Panc1 (cell line): Measurements from ENCODE around the gene SKI. TPM values are rescaled to one million over a fixed set of nuclear protein-coding genes. Genes with fewer than 3 reads are reported as not detected.

Experiments used
- ATAC-seq: fragments of 200-7000 bp; cut with Tn5 transposase; 2 replicates; pipeline ENCODE4 v1.9.1; 2020; ENCODE audit warnings: mild to moderate bottlenecking, moderate library complexity
- BruUV-seq: library from RNA; stranded (reverse); fragments of 400-500 nt; replicated peaks from 2 replicates; lab custom pipeline; 2021; lab: Mats Ljungman, UMichigan
- CTCF ChIA-PET: fragments of 300-600 bp; sonication (Branson Sonifier 250); formaldehyde crosslinking; loops from one replicate; lab custom pipeline; 2022; ENCODE audit warnings: antibody characterized with exemption; lab: Charles Lee
- POLR2A ChIA-PET: fragments of 300-600 bp; sonication (Branson Sonifier 250); formaldehyde crosslinking; loops from one replicate; lab custom pipeline; 2022; ENCODE audit warnings: antibody characterized with exemption; lab: Charles Lee
- DNase-seq: peaks from one replicate; pipeline ENCODE4 v3.0.0-alpha.2; 2010; ENCODE audit warnings: low read depth, low spot score
- H3K27ac ChIP-seq: 2 replicates; pipeline ENCODE4 v1.5.1; 2011; ENCODE audit warnings: mild to moderate bottlenecking, low read length, inconsistent platforms
- H3K27me3 ChIP-seq: fragments of 200-500 bp; sonication (Bioruptor generic); 2 replicates; pipeline ENCODE4 v1.6.0; 2014; ENCODE audit warnings: low read length, inconsistent platforms; ENCODE audit not compliant: control insufficient read depth, insufficient read depth
- H3K36me3 ChIP-seq: fragments of 200-500 bp; sonication (Bioruptor generic); 2 replicates; pipeline ENCODE4 v1.5.1; 2014; ENCODE audit warnings: inconsistent platforms, mild to moderate bottlenecking, low read length, moderate library complexity; ENCODE audit not compliant: control insufficient read depth, insufficient read depth
- H3K4me1 ChIP-seq: 2 replicates; pipeline ENCODE4 v1.5.1; 2011; ENCODE audit warnings: inconsistent platforms, mild to moderate bottlenecking, low read length, moderate library complexity; ENCODE audit not compliant: control insufficient read depth, insufficient read depth
- H3K4me3 ChIP-seq, 2 experiments: 2 replicates each; pipeline ENCODE4 v1.5.1; 2011 to 2012; ENCODE audit warnings: low read depth in 2 of 2, low read length in 2 of 2, mild to moderate bottlenecking in 2 of 2, inconsistent platforms in 1 of 2, moderate library complexity in 1 of 2
- H3K9me3 ChIP-seq: fragments of 200-500 bp; sonication (Bioruptor generic); 2 replicates; pipeline ENCODE4 v1.5.1; 2014; ENCODE audit warnings: low read depth, mild to moderate bottlenecking, inconsistent platforms, low read length, moderate library complexity; ENCODE audit not compliant: control insufficient read depth, insufficient read depth
- POLR2AphosphoS5 ChIP-seq: IDR thresholded peaks from 2 replicates; pipeline ENCODE4 v1.6.1; 2012; ENCODE audit warnings: mild to moderate bottlenecking, low read depth, low read length, moderate library complexity
- SIN3A ChIP-seq: IDR thresholded peaks from 2 replicates; pipeline ENCODE4 v1.6.1; 2012; ENCODE audit warnings: low read depth, mild to moderate bottlenecking, low read length, moderate library complexity, borderline replicate concordance; ENCODE audit not compliant: insufficient read depth
- TCF7L2 ChIP-seq: IDR thresholded peaks from 2 replicates; pipeline ENCODE4 v1.6.1; 2011; ENCODE audit warnings: mild to moderate bottlenecking, low read depth, low read length, inconsistent platforms
- in situ Hi-C: cut with HindIII; loops from 2 replicates; pipeline ENCODE4 v1.10.0; 2016; ENCODE audit warnings: low sequenced_read_pairs, low pct_unique_long_range_greater_than_20kb
- intact Hi-C: fragments of 100-400 bp; cut with micrococcal nuclease; formaldehyde crosslinking; loops from one replicate; pipeline ENCODE4 v1.10.0; 2022; ENCODE audit not compliant: unreplicated experiment
- total RNA-seq: library from RNA; stranded (reverse); gene quantifications from one replicate; pipeline ENCODE4 v1.2.1, GENCODE V29; 2021; ENCODE audit not compliant: unreplicated experiment
- TF ChIP-seq, protein P1 (sequence below): fragments of 450-650 bp; IDR thresholded peaks from 2 replicates; pipeline ENCODE4 v1.5.1; 2017; ENCODE audit warnings: mild to moderate bottlenecking
- TF ChIP-seq, protein P2 (sequence below), 2 experiments: IDR thresholded peaks; 2 replicates each; pipeline ENCODE4 v1.6.1; 2011 to 2012; ENCODE audit warnings: low read depth in 2 of 2, control low read depth in 1 of 2, low read length in 1 of 2, mild to moderate bottlenecking in 1 of 2, moderate library complexity in 1 of 2; ENCODE audit not compliant: insufficient read depth in 1 of 2

The SKI gene
- total RNA-seq, 1 experiment from 2014 or later = 63.2 TPM

DNA sequence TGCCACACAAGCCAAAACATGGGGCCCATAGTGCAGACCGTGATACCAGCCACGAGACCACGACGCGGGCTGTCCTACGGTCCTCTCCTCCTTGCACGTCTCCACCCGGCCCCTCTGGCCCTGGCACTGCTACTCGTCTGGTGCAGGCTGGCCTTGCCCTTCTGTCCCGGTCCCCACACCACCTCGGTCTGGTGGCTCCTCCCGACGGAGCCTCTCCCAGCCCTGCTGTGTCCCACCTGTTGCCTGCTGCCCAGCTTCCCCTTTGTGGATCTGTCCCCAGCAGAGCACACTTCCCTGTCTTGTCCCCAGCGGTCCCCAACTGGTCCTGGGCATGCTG lies 112.8 kb downstream of the SKI start:
- intact Hi-C loops = no loop called here
- H3K27ac ChIP-seq = no peak overlapping the region
- ChIA-PET POLR2A (no interaction called here), CTCF (interaction anchor here (0.5 kb wide), 1 partner anchor 26 kb away, joined by 4 read pairs; no protein-coding TSS in a partner anchor)
- H3K9me3 ChIP-seq = no peaks in the 10 kb centered on the region
- DNase-seq = no peak
- H3K36me3 ChIP-seq = no peaks in the 10 kb centered on the region
- in situ Hi-C loops = no loop called here
- H3K4me3 ChIP-seq = no peak overlapping the region
- TF ChIP-seq SIN3A = no peak
- no peak for TF ChIP-seq POLR2AphosphoS5
- no peak for TF ChIP-seq TCF7L2
- TF ChIP-seq, protein P1, sequence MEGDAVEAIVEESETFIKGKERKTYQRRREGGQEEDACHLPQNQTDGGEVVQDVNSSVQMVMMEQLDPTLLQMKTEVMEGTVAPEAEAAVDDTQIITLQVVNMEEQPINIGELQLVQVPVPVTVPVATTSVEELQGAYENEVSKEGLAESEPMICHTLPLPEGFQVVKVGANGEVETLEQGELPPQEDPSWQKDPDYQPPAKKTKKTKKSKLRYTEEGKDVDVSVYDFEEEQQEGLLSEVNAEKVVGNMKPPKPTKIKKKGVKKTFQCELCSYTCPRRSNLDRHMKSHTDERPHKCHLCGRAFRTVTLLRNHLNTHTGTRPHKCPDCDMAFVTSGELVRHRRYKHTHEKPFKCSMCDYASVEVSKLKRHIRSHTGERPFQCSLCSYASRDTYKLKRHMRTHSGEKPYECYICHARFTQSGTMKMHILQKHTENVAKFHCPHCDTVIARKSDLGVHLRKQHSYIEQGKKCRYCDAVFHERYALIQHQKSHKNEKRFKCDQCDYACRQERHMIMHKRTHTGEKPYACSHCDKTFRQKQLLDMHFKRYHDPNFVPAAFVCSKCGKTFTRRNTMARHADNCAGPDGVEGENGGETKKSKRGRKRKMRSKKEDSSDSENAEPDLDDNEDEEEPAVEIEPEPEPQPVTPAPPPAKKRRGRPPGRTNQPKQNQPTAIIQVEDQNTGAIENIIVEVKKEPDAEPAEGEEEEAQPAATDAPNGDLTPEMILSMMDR = no peak
- TF ChIP-seq, protein P2, sequence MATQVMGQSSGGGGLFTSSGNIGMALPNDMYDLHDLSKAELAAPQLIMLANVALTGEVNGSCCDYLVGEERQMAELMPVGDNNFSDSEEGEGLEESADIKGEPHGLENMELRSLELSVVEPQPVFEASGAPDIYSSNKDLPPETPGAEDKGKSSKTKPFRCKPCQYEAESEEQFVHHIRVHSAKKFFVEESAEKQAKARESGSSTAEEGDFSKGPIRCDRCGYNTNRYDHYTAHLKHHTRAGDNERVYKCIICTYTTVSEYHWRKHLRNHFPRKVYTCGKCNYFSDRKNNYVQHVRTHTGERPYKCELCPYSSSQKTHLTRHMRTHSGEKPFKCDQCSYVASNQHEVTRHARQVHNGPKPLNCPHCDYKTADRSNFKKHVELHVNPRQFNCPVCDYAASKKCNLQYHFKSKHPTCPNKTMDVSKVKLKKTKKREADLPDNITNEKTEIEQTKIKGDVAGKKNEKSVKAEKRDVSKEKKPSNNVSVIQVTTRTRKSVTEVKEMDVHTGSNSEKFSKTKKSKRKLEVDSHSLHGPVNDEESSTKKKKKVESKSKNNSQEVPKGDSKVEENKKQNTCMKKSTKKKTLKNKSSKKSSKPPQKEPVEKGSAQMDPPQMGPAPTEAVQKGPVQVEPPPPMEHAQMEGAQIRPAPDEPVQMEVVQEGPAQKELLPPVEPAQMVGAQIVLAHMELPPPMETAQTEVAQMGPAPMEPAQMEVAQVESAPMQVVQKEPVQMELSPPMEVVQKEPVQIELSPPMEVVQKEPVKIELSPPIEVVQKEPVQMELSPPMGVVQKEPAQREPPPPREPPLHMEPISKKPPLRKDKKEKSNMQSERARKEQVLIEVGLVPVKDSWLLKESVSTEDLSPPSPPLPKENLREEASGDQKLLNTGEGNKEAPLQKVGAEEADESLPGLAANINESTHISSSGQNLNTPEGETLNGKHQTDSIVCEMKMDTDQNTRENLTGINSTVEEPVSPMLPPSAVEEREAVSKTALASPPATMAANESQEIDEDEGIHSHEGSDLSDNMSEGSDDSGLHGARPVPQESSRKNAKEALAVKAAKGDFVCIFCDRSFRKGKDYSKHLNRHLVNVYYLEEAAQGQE (IDR thresholded peaks at IDR 0.05; ENCODE audit: insufficient read depth in 1 of 2, low read depth in 2 of 2, low read length in 1 of 2) = no peak
- no peaks in the 10 kb centered on the region for H3K4me1 ChIP-seq
- ATAC-seq = no peak
- BruUV-seq = no TSS peak
- H3K27me3 ChIP-seq = no peaks in the 10 kb centered on the region

DNA sequence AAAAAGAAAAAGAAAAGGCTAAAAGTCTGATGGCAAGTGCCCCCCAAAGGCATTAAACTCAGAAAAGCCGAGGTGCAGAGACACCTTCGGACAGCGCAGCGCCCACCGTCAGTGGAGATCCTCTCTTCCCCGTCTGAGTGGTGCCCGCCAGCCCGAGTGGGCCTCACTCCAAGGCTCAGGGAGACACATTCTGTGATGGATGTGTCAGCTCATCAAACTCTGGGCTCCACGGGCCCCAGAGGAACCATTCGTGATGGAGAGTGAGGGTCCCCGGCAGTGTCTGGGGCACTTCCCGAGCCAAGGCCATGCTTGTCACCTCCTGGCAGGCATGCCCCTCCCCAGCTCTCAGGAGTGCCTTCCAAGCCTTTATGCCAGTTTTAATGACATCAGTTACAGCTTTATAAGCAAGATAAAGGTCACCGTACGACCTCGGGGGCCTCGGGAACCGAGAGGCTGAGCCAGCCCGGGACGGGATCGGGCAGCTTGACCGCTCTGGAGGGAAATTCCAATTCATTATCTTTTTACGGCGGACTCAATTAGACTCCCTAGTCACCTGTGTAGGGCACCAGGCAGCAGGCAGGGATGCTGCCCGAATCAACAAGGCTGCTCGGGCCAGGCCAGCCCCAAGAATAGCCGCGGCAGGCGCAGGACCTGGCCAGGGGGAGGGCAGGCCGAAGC lies 113.7 kb downstream of the SKI start:
- POLR2A ChIA-PET = no interaction called here
- Histone ChIP-seq H3K36me3 (no peaks in the 10 kb centered on the region), H3K27me3 (no peaks in the 10 kb centered on the region), H3K4me3 (no peak overlapping the region), H3K9me3 (no peaks in the 10 kb centered on the region), H3K27ac (no peak overlapping the region), H3K4me1 (no peaks in the 10 kb centered on the region)
- TF ChIP-seq SIN3A = no peak
- TF ChIP-seq TCF7L2 = no peak
- TF ChIP-seq POLR2AphosphoS5 = no peak
- TF ChIP-seq, protein P2 (IDR thresholded peaks at IDR 0.05; ENCODE audit: insufficient read depth in 1 of 2, low read depth in 2 of 2, low read length in 1 of 2) = no peak
- TF ChIP-seq, protein P1 = no peak
- no TSS peak for BruUV-seq
- CTCF ChIA-PET = interaction anchor here (0.6 kb wide), 1 partner anchor 142 kb away, joined by 8 read pairs; no protein-coding TSS in a partner anchor
- ATAC-seq = no peak
- in situ Hi-C loops = no loop called here
- DNase-seq = no peak
- intact Hi-C loops = no loop called here
